ENCODE data around the gene CDC42SE1. TPM values are rescaled to one million over a fixed set of nuclear protein-coding genes. Genes with fewer than 3 reads are reported as not detected.

CDC42SE1 gene
- total RNA-seq, 1 donor from 2014 or later, result 94.8 TPM

DNA sequence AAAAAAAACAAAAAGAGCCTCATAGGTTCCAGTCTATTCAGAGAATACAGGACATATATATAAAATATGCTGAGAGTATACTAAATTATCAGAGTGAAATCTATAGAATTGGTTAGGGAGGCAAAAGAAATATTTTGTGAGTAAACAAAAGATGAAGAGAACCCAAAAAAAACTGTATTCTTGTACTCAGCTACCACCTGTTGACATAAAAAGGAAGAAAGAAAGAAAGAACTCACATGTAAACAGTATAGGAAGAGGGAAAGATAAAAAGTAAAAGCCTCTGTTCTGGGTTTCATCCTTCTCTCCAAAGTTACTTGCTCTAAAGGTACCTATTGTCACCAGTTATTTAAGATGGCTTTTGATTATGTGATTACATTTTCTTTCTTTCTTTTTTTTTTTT, 33.0 kb downstream of the CDC42SE1 start:
- H3K4me3 ChIP-seq (ENCODE audit: low read depth, low read length), result no peak overlapping the region
- DNase-seq (ENCODE audit: low read depth), result no peak
- TF ChIP-seq, protein P1, sequence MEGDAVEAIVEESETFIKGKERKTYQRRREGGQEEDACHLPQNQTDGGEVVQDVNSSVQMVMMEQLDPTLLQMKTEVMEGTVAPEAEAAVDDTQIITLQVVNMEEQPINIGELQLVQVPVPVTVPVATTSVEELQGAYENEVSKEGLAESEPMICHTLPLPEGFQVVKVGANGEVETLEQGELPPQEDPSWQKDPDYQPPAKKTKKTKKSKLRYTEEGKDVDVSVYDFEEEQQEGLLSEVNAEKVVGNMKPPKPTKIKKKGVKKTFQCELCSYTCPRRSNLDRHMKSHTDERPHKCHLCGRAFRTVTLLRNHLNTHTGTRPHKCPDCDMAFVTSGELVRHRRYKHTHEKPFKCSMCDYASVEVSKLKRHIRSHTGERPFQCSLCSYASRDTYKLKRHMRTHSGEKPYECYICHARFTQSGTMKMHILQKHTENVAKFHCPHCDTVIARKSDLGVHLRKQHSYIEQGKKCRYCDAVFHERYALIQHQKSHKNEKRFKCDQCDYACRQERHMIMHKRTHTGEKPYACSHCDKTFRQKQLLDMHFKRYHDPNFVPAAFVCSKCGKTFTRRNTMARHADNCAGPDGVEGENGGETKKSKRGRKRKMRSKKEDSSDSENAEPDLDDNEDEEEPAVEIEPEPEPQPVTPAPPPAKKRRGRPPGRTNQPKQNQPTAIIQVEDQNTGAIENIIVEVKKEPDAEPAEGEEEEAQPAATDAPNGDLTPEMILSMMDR (conservative IDR thresholded peaks at IDR 0.05; ENCODE audit: low read depth, low read length), result no peak

DNA sequence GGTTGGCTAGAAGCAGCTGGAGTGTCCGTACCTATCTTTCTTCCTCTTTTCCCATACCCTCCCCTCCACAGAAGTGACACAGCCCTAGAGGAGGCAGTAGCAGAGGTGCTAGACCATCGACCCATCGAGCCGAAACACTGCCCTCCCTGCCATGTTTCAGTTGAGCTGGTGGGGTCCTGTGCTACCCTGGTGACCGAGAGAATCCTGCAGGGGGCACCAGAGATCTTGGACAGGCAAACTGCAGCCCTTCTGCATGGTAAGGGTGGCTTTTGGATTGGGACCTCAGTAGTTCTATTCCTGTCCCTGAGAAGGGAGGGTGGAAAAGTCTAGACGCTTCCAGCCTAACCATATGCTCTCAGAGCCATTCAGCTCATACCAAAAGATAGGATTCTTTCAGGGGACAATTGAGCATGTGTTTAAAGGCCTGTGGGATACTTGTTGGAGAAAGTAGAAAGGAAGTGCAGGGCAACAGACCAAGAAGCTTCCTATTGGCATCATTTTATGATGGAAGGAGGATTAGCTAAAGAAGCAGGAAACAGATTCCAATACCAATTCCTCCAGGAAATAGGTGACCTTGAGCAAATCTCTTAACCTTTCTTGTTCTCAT, 34.8 kb downstream of the CDC42SE1 start:
- DNase-seq (ENCODE audit: low read depth), result no peak
- TF ChIP-seq, protein P1 (conservative IDR thresholded peaks at IDR 0.05; ENCODE audit: low read depth, low read length), result peak; percentile 95
- H3K4me3 ChIP-seq (ENCODE audit: low read depth, low read length), result no peak overlapping the region

DNA sequence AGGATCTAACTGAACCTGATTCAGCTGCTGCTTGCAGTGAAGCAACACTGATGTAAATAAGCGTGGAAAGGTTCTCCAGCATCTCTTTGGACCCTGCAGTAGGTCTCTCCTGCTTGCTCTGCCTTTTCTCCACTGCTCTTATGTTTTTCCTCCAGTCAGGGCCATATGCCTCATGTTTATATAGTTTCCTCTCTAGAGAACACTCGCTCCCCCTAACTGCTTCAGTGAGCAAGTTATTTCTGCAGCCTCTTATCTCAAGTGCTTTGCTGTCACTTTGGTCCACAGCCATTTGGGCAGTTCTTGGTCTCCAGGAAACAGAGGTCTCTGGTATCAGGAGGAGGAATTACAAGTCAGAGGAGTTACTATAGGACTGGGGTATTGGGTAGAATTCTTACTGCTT, 45.9 kb downstream of the CDC42SE1 start:
- no peak overlapping the region for H3K4me3 ChIP-seq (ENCODE audit: low read depth, low read length)
- no peak for DNase-seq (ENCODE audit: low read depth)
- TF ChIP-seq, protein P1 (conservative IDR thresholded peaks at IDR 0.05; ENCODE audit: low read depth, low read length), result no peak

DNA sequence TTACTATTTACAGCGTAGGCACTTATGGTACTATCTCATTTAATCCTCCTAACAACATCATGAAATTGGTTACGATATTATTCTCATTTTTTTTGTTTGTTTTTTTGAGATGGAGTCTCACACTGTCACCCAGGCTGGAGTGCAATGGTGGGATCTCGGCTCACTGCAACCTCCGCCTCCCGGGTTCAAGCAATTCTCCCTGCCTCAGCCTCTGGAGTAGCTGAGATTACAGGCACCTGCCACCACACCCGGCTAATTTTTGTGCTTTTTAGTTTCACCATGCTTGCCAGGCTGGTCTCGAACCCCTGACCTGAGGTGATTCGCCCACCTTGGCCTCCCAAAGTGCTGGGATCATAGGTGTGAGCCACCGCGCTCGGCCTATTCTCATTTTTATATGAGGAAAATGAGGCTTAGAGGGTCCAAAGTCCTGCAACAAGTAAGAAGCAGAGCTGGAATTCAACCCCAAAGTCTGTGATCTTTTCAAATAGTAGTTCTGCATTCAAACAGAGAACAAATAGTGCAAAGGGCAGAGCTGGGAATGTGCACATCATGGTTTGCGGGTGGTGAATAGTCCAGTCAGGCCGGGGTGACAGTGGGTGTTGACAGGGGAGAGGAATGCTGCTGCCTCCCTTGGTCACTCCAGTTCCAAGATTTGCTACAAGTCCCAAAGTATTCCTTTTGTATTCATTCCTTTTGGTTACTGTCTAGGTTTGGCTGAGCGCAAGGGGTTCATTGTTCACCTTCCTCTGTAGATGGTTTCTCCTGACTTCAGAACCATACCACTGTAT, 46.5 kb downstream of the CDC42SE1 start:
- no peak overlapping the region for H3K4me3 ChIP-seq (ENCODE audit: low read depth, low read length)
- TF ChIP-seq, protein P1 (conservative IDR thresholded peaks at IDR 0.05; ENCODE audit: low read depth, low read length), result no peak
- no peak for DNase-seq (ENCODE audit: low read depth)

DNA sequence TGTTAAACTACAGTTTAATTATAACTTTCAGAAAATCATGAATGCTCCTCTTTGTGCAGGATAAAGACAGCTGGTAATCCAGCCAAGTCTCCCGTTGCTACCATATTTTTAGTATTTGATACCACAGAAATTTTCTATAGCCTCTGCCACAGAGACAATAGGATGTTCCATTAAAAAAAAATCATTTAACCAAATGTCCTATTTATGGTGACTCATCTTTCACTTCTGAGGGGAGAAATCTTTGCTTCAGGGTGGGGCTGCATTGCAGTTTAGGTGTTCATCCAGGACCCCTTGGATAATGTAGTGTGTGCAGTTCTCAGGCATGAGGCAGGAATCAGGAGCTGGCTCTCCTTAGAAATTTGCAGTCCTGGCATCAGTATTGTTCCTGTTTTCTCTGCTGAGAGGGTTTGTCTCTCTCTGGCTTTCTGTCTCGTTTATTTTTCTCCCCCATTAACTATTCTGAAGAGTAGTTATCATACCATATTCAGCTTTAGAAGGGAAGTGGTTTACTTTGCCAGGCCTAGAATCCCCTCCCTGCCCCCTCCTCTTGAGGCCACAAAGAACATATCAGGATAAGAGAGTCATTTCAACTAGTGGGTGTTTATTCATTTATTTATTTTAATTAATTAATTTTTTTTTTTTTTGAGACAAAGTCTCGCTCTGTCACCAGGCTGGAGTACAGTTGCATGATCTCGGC, 48.1 kb downstream of the CDC42SE1 start:
- no peak for DNase-seq (ENCODE audit: low read depth)
- H3K4me3 ChIP-seq (ENCODE audit: low read depth, low read length), result no peak overlapping the region
- TF ChIP-seq, protein P1 (conservative IDR thresholded peaks at IDR 0.05; ENCODE audit: low read depth, low read length), result no peak

DNA sequence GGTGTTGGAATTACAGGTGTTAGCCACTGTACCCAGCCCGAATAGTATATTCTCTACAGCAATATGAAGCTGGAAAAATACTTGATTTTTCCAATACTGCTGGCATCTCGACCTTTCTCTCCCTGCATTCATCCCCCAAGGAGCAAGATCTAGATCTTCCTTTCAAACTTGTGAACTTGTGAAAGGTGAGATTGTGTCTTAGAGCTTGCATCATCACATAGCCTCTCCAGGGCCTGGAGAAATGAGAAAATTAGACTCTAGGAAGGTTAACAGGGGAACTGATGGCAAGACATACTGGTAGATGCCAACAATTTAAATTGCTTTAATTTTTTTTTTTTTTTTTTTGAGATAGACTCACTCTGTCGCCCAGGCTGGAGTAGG, 49.1 kb downstream of the CDC42SE1 start:
- TF ChIP-seq, protein P1 (conservative IDR thresholded peaks at IDR 0.05; ENCODE audit: low read depth, low read length), result no peak
- no peak overlapping the region for H3K4me3 ChIP-seq (ENCODE audit: low read depth, low read length)
- no peak for DNase-seq (ENCODE audit: low read depth)
